Heart left ventricle (tissue), 16 donors: ENCODE data around the gene PCDHGC3. TPM values are rescaled to one million over a fixed set of nuclear protein-coding genes. Genes with fewer than 3 reads are reported as not detected.

Experiments
- ATAC-seq, 4 donors: fragments of 200-7000 bp; cut with Tn5 transposase; one replicate each; pipeline ENCODE4 v1.9.1; 2020 to 2022; ENCODE audit warnings: moderate library complexity in 4 of 4, mild to moderate bottlenecking in 3 of 4, moderate number of reproducible peaks in 1 of 4
- DNase-seq, 5 donors: peaks; one replicate each; pipeline ENCODE4 v3.0.0-alpha.2; 2020
- H3K27ac ChIP-seq, 12 donors: fragments of 200-600 bp; sonication (generic) in 4 of 12; one replicate each; pipeline versions ENCODE4 v1.5.0 to v1.8.0; 2016 to 2022; ENCODE audit warnings: mild to moderate bottlenecking in 2 of 12
- H3K27me3 ChIP-seq, 9 donors: fragments of 200-600 bp; sonication (generic) in 2 of 9; one replicate each; pipeline versions ENCODE4 v1.5.1 to v1.8.0; 2016 to 2022; ENCODE audit warnings: mild to moderate bottlenecking in 3 of 9
- H3K36me3 ChIP-seq, 9 donors: fragments of 200-600 bp; sonication (generic) in 2 of 9; one replicate each; pipeline versions ENCODE4 v1.5.0 to v1.8.0; 2018 to 2022; ENCODE audit warnings: mild to moderate bottlenecking in 2 of 9
- H3K4me1 ChIP-seq, 12 donors: fragments of 200-600 bp; sonication (generic) in 4 of 12; one replicate each; pipeline versions ENCODE4 v1.5.0 to v1.8.0; 2016 to 2022; ENCODE audit warnings: mild to moderate bottlenecking in 3 of 12
- H3K4me3 ChIP-seq, 12 donors: fragments of 200-600 bp; sonication (generic) in 4 of 12; one replicate each; pipeline versions ENCODE4 v1.5.0 to v1.8.0; 2017 to 2022; ENCODE audit warnings: mild to moderate bottlenecking in 9 of 12, moderate library complexity in 4 of 12
- H3K9me3 ChIP-seq, 12 donors: fragments of 200-600 bp; sonication (generic) in 4 of 12; one replicate each; pipeline versions ENCODE4 v1.5.0 to v1.8.0; 2016 to 2022; ENCODE audit warnings: mild to moderate bottlenecking in 1 of 12
- CTCF ChIP-seq, 12 donors: fragments of 200-600 bp; sonication (generic) in 4 of 12; IDR thresholded peaks; one replicate each; pipeline versions ENCODE4 v1.5.0 to v1.8.0; 2018 to 2022; ENCODE audit warnings: antibody characterized with exemption in 12 of 12, mild to moderate bottlenecking in 5 of 12
- POLR2A ChIP-seq, 2 donors: fragments of 450-650 bp; IDR thresholded peaks; one replicate each; pipeline ENCODE4 v1.6.1; 2017; ENCODE audit warnings: antibody characterized with exemption in 2 of 2, mild to moderate bottlenecking in 2 of 2, moderate library complexity in 2 of 2
- WGBS, 4 donors: extraction: QIAGEN DNeasy Blood & Tissue Kit in 2 of 4; methylation state at CpG; one replicate each; pipeline versions ENCODE4 v1.1.5 to v1.1.7; 2013 to 2018; 5-methylcytosine and 5-hydroxymethylcytosine counted together
- intact Hi-C, 10 donors: fragments of 100-400 bp; cut with DNase I; formaldehyde crosslinking; loops; one replicate each; pipeline versions ENCODE4 v1.11.1 to v1.14.2; 2022
- polyA plus RNA-seq, 2 donors: library from polyadenylated mRNA; stranded (reverse); fragments of 200-250 nt; gene quantifications; one replicate each; pipeline ENCODE4 v1.2.3, GENCODE V29; 2013
- total RNA-seq, 9 donors: library from RNA; depleted of rRNA in 2 of 9; stranded (reverse); fragments of >200 nt in 2 of 9; fragmentation: NEBNext Ultra II Directional in 3 of 9; extraction: Animal tissue kit (Norgen Biotek cat#: 25700) in 3 of 9; gene quantifications; one replicate each; pipeline versions ENCODE4 v1.1.0 to v1.2.4, GENCODE V29; 2016 to 2023
- donor health status: ischemic (EF 13 %, LVEDD 7.1; RV severe dilation, severe dysfunction).
- donor health status: healthy with polysubstance abuse.
- donor health status: DM: no; HTN: yes; CAD: no.
- donor health status: DM: no; HTN: no; CAD: no.
- donor health status: ischemic (EF 25% LVEDD 6.9; RV normal size, moderate dysfunction).
- donor health status: ischemic (EF 25% LVEDD 5.7; RV mildly dilated, moderate dysfunction).
- donor health status: healthy.
- donor health status: DM: yes; HTN: yes; CAD: no.
- donor health status: ischemic (EF 35%, LVEDD 5.7; RV mildly dilated, moderate dysfunction).
- donor health status: nonischemic (EF 11% LVEDD 7.7; RV severe dilation, severe dysfunction).
- donor health status: DM: yes; HTN: yes; CAD: no.
- donor health status: PGD.
- donor health status: ischemic (EF 29% LVEDD 5.4; RV normal size, mild dysfunction).
- donor health status: nonischemic (EF 23%, LVEDD 6.1; RV moderate dilation, normal function).

PCDHGC3 gene
- total and polyA plus RNA-seq, 11 donors = 12.3 to 34.8 (median 23.3) TPM

- peaks cover 0 to 53% (median 22%) of the 10 kb centered on the region in 9 donors for H3K36me3 ChIP-seq
- H3K4me1 ChIP-seq = peaks cover 0 to 74% (median 33%) of the 10 kb centered on the region in 12 donors
- no peak within 1 kb of the TSS for H3K4me3 ChIP-seq
- intact Hi-C loops = no loop called here
- no peak within 1 kb of the TSS for H3K27ac ChIP-seq
- H3K9me3 ChIP-seq = no peaks in the 10 kb centered on the region
- 62 to 71% (median 65%) methylated on average over 14 of the region's 14 CpGs for WGBS, 4 donors
- peaks cover 0 to 56% (median 0%) of the 10 kb centered on the region in 9 donors for H3K27me3 ChIP-seq
- DNase-seq (peak in 1 of 5 donors; percentile 33), ATAC-seq (peak in 1 of 4 donors; percentile 41)
- TF ChIP-seq POLR2A (IDR thresholded peaks at IDR 0.05) (no peak), CTCF (IDR thresholded peaks at IDR 0.05) (no peak)
These were observed 13.1 kb downstream of the PCDHGC3 start, which contains the start of gene PCDHGC5 for GRCh38 chr5:141488591-141489561. Gene PCDHGC5 (plus strand): TSS chr5:141489081. CDS start chr5:141489241, 160 bp downstream.

GRCh38 chr5:141489841-141490240 is 14.1 kb downstream of the PCDHGC3 start:
- DNase-seq (no peak), ATAC-seq (no peak)
- Histone ChIP-seq H3K9me3 (no peaks in the 10 kb centered on the region), H3K27me3 (peaks cover 0 to 48% (median 0%) of the 10 kb centered on the region in 9 donors), H3K4me3 (no peak overlapping the region), H3K36me3 (peaks cover 0 to 53% (median 22%) of the 10 kb centered on the region in 9 donors), H3K27ac (no peak overlapping the region), H3K4me1 (peaks cover 0 to 68% (median 25%) of the 10 kb centered on the region in 12 donors)
- TF ChIP-seq POLR2A (IDR thresholded peaks at IDR 0.05) (no peak), CTCF (IDR thresholded peaks at IDR 0.05) (no peak)
- WGBS, 4 donors = 89 to 94% (median 93%) methylated on average over 7 to 10 of the region's 10 CpGs
- intact Hi-C loops = no loop called here

- no peak overlapping the region for H3K4me3 ChIP-seq
- no peak overlapping the region for H3K27ac ChIP-seq
- 96 to 97% (median 96%) methylated on average over 10 of the region's 10 CpGs for WGBS, 4 donors
- peaks cover 0 to 53% (median 25%) of the 10 kb centered on the region in 9 donors for H3K36me3 ChIP-seq
- peaks cover 0 to 66% (median 22%) of the 10 kb centered on the region in 12 donors for H3K4me1 ChIP-seq
- DNase-seq (no peak), ATAC-seq (no peak)
- TF ChIP-seq CTCF (IDR thresholded peaks at IDR 0.05) = no peak
- no peak for TF ChIP-seq POLR2A (IDR thresholded peaks at IDR 0.05)
- intact Hi-C loops = no loop called here
- peaks cover 0 to 44% (median 0%) of the 10 kb centered on the region in 9 donors for H3K27me3 ChIP-seq
- H3K9me3 ChIP-seq = no peaks in the 10 kb centered on the region
These were observed 14.5 kb downstream of the PCDHGC3 start for GRCh38 chr5:141490271-141490670.

GRCh38 chr5:141490771-141491170 is 15.0 kb downstream of the PCDHGC3 start:
- intact Hi-C loops = no loop called here

More at GRCh38 chr5:141490771-141491170, 15.0 kb downstream of the PCDHGC3 start:
- Histone ChIP-seq H3K27me3 (peaks cover 0 to 39% (median 0%) of the 10 kb centered on the region in 9 donors), H3K36me3 (peaks cover 0 to 53% (median 25%) of the 10 kb centered on the region in 9 donors), H3K9me3 (no peaks in the 10 kb centered on the region), H3K4me1 (peaks cover 0 to 63% (median 19%) of the 10 kb centered on the region in 12 donors), H3K27ac (no peak overlapping the region), H3K4me3 (no peak overlapping the region)
- no peak for TF ChIP-seq CTCF (IDR thresholded peaks at IDR 0.05)
- DNase-seq (no peak), ATAC-seq (no peak)
- WGBS, 4 donors = 90 to 92% (median 90%) methylated on average over 11 to 13 of the region's 13 CpGs
